ENCODE measurements around the gene ZNF597.

The ZNF597 gene

GRCh38 chr16:3454631-3455147 is 11.4 kb upstream of the ZNF597 start:
- DNase-seq = no peak

GRCh38 chr16:3454093-3454492 is 10.8 kb upstream of the ZNF597 start:
- DNase-seq = no peak

GRCh38 chr16:3444032-3444388 is 706 bp upstream of the ZNF597 start:
- no peak for DNase-seq

DNA sequence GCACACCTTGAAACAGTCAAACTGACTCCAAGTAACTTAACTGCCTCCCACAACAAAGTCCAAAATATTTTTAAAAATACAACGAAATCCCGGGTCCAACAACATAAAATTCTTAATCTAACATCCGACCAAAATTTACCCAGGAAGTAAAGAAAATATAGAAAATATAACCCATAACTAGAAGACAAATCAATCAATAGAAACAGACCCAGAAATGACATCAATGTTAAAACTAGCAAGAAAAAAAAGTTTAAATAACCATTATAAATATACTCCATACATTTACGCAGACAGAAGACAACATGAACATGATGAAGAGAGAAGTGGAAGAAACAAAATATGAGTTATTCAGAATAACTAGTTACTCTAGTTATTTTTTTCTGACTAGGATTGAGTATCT is 3.7 kb downstream of the ZNF597 start:
- DNase-seq = no peak

- DNase-seq = no peak
Observed at GRCh38 chr16:3434373-3434772, 8.9 kb downstream of the ZNF597 start.

GRCh38 chr16:3431779-3432219 is 11.5 kb downstream of the ZNF597 start:
- DNase-seq = peak in 9 of 14 donors; percentile 1 to 36 (median 23)

GRCh38 chr16:3413730-3414379 is 29.4 kb downstream of the ZNF597 start:
- DNase-seq = no peak

DNA sequence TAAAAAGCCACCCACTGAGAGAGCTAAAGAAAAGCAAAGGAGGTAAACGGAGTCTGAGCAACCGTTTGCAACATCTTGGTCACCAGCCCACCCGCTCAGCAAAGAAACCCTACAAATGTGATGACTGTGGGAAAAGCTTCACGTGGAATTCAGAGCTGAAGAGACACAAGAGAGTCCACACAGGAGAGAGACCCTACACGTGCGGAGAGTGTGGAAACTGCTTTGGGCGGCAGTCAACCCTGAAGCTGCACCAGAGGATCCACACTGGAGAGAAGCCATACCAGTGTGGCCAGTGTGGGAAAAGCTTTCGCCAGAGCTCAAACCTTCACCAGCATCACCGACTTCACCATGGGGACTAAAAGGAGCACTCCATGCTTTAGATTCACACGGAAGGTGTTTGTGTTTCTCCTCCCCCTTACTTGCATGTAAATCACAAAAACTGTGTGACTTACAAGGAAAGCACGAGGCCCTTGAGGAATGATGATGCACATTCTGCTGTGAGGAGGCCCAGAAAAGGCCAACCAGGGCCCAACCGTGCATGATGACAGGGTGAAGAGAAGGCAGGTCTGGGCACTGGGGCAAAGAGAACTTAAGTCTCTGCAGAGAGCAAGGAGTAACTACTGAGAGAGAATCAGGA is 34.6 kb downstream of the ZNF597 start:
- DNase-seq = no peak

- DNase-seq = no peak
Observed at GRCh38 chr16:3401719-3402397, 41.4 kb downstream of the ZNF597 start.

- peak; percentile 94 to 99 (median 97) for DNase-seq
Observed at GRCh38 chr16:3400779-3401688, 42.3 kb downstream of the ZNF597 start, which contains the start of the genes ZNF174 and ZSCAN32. ZNF174 (plus strand) TSS chr16:3401215; CDS start chr16:3402005, 790 bp downstream. ZSCAN32 (minus strand) TSS chr16:3401004; CDS start chr16:3397557, 3,447 bp downstream.

DNA sequence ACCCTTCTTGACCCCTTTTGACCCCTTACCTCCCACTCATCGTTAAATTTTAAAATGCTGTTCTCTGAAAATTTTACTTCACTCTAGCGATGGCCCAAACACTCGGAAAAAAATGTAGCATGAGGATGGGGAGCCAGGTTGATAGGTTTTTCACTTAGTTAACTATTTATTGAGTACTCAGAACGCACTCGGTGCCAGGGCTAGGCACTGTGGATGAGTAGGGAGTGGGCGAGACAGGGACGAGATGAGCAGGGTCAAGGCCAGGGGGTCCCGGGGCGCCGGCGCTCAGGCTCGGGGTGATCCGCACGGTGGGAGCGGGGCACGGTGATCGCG is 42.9 kb downstream of the ZNF597 start:
- no peak for DNase-seq

GRCh38 chr16:3389663-3390338 is 53.5 kb downstream of the ZNF597 start:
- DNase-seq = no peak

- no peak for DNase-seq
Observed at GRCh38 chr16:3388325-3388724, 55.0 kb downstream of the ZNF597 start.

DNA sequence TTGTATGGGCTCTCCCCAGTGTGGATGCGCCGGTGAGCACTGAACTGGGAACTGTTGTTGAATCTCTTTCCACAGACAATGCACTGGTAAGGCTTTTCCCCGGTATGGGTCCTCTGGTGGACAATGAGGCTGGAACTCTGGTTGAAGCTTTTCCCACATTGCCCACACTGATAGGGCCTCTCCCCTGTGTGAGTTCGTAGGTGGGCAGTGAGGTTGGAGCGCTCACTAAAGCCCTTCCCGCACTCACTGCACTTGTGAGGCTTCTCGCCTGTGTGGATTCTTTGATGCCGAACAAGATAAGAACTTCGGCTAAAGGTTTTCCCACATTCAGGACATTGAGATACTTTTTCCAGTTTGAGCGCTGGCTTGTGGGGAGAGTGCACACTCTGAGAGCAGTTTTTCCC is 60.3 kb downstream of the ZNF597 start:
- no peak for DNase-seq
